Hepatocyte (in vitro differentiated cells): Measurements from ENCODE around the gene G6PC1.

ENCODE experiments used
- EZH2 ChIP-seq: fragments of 200-600 bp; sonication (generic); IDR thresholded peaks from 2 replicates; pipeline ENCODE4 v1.6.1; 2016; ENCODE audit warnings: antibody characterized with exemption, mild to moderate bottlenecking, borderline replicate concordance
- EZH2phosphoT487 ChIP-seq: fragments of 200-600 bp; sonication (generic); IDR thresholded peaks from one replicate; pipeline ENCODE4 v1.6.1; 2018; ENCODE audit warnings: antibody characterized with exemption, mild to moderate bottlenecking, low read depth, moderate library complexity; ENCODE audit not compliant: unreplicated experiment, severe bottlenecking
- TF ChIP-seq, protein P1 (sequence below): fragments of 200-600 bp; sonication (generic); IDR thresholded peaks from 2 replicates; pipeline ENCODE4 v1.5.1; 2016; ENCODE audit warnings: antibody characterized with exemption, mild to moderate bottlenecking; ENCODE audit not compliant: poor library complexity

DNA sequence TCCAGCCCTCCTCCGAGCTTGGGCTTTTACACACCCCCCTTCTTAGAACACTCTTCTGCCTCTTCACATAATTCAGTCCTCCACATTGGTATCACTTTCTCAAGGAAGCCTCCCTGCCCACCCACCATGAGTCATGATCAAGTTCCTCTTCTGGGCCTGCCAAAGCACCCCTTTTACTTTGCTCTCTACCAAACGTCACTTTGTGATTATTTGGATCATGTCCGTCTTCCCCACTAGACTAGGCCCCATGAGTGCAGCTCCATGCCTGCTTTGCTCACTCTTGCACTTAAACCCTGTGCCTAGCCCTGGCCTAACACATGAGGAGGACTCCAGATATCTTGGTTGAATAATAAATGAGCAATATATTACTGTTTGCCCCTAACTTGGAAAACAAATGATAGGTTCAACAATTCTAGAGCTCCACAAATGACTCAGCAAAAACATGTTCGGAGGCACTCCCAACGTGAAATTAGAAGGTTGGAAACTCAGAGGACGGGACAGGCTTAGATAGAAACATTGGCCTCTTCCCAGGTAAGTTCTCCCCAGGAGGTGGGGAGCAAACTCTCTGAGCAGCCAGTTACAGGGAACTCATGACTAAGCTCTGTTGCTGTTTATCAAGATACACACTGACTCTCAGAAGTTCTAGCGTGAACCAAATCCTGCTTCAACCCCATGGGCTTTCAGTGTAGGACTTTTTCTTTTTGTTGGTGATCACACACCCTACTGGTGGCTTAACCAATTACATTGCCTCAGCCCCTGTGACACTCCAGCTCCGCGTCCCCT lies 28.3 kb downstream of the G6PC1 start:
- TF ChIP-seq, protein P1, sequence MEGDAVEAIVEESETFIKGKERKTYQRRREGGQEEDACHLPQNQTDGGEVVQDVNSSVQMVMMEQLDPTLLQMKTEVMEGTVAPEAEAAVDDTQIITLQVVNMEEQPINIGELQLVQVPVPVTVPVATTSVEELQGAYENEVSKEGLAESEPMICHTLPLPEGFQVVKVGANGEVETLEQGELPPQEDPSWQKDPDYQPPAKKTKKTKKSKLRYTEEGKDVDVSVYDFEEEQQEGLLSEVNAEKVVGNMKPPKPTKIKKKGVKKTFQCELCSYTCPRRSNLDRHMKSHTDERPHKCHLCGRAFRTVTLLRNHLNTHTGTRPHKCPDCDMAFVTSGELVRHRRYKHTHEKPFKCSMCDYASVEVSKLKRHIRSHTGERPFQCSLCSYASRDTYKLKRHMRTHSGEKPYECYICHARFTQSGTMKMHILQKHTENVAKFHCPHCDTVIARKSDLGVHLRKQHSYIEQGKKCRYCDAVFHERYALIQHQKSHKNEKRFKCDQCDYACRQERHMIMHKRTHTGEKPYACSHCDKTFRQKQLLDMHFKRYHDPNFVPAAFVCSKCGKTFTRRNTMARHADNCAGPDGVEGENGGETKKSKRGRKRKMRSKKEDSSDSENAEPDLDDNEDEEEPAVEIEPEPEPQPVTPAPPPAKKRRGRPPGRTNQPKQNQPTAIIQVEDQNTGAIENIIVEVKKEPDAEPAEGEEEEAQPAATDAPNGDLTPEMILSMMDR: peak; percentile 52
- no peak for TF ChIP-seq EZH2
- TF ChIP-seq EZH2phosphoT487: no peak
